GM19240 (cell line): ENCODE measurements around the gene GPR68.
"Not testable (repeated sequence)": the region's sequence is repeated elsewhere in the genome, so short reads cannot be mapped to it uniquely, and the experiment has no call there.

Source experiments
- DNase-seq: peaks from one replicate; pipeline ENCODE4 v3.0.0; 2011; ENCODE audit warnings: low spot score; ENCODE audit not compliant: insufficient read length

The GPR68 gene

DNA sequence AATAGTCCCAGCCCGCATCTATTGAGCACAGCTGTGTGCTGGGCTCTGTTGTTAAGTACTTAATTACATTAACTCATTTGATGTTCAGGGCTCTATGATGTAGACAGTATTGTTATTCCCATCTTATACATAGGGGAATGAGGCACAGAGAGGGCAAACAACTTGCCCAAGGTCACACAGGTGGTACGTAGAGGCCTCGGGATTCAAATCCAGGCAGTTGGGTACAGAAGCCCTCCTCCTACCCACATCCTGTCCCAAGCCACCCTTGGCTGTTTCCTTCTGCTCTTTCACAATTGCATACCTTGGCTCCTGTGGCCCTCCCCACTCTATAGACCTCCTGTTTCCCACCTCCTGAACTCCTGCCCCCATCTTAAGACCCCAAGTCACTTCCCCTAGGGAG lies 10.0 kb upstream of the GPR68 start:
- no peak for DNase-seq

- no peak for DNase-seq
These were observed 9.4 kb upstream of the GPR68 start for GRCh38 chr14:91253795-91254323.

DNA sequence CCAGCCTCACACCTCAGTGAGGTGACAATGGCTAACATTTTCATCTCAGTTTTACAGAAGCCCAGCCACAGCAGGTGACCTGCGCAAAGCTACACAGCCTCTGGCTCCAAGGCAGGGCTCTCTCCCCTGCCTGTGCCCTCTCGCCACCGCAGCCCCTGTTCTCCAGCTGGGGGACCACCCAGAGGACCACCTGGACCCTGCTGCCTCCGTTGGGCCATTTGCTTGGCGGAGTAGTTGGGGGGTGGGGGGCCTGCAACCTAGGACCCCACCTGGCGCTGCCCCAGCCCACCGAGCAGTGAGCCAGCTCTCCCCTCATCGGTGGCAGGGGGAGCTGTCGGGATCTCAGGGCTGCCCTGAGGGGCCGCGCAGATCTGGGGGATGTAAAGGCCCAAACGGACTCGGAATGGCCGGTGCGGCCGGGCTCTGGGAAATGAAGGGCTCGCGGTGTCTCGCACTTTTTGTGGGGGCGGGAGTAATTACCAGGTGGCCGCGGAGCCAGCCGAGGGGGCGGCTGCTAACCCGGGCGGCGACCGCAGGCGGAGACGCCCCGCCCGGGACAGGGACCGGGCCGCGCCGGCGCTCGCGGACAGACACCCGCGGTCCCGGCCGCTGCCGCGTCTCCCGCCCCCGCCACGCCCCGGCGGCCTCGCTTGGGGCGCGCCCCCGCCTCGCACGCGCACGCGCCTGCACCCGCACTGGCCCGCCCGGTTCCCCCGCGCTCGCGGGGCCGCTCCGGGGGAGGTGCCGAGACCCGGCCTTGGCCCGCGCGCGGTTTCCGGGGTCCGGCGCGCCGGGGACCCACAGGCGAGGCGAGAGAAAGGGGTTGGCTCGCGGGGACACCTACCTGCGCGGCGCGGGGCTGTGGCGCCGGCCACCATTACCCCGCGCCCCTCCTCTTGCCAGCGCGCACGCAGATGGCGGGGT lies 8.6 kb upstream of the GPR68 start:
- no peak for DNase-seq

DNA sequence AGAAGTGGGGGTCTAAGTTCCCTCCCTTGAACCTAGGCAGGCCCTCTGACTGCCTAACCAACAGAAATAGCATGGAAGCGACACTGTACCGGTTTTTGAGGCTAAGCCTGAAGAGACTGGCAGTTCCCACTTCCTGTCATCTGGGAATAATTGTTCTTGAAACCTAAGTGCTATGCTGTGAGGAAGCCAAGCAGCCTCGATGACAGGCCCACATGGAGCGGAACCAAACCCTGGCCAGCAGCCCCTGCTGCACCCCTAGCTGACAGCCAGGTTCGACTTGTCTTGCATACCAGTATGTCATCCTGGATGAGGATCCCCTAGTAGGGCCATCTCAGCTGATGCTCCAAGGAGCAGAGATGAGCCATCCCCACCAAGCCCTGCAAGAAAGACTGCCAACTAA lies 6.4 kb upstream of the GPR68 start:
- DNase-seq = no peak

- peak; percentile 86 for DNase-seq
These were observed 5.5 kb upstream of the GPR68 start for GRCh38 chr14:91249841-91250616.

DNA sequence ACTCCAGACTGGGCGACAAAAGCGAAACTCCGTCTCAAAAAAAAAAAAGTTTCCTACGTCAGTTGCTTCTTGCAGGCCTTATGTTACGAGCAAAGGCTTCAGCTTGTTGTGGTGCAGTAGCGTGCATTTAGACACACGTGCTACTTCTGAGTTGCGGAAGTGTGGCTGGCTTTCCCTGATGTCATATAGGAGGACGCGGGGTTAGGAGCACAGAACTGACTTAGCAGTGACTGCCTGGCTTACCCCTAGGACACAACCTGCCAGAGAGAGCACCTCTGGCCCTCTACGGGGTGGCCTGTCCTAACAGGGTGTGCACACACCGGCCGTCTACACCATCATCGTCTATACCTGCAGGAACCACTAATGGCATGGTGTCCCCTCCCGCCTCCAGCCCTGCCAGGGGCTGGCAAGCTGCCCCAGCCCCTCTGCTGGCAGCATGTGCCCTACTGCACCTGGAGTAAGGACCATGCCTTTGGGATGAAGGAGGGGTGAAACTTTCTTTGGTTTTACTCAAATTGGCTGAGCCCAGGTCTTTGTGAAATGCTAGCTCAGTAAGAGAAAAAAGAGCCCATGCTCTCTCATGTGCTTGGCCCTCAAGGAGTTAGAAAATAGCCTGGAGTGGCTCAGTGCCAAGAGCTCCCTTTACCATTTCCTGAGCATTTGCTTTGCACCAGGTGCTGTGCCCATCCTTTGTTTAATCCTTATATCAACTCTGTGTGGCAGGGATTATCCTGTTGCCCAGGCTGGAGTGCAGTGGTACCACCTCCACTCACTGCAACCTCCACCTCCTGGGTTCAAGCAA lies 1.7 kb upstream of the GPR68 start:
- no peak for DNase-seq

DNA sequence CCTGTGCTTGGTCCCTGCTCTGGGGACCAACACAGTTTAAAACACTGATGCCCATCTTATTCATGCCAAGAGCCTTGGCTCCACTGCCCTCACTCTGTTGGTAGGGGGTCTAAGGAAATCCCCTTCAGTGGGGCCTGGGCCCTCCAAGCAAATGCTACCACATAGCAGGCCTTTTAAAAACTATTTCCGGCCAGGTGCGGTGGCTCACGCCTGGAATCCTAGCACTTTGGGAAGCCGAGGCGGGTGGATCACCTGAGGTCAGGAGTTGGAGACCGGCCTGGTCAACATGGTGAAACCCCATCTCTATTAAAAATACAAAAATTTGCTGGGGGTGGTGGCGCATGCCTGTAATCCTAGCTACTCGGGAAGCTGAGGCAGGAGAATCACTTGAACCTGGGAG lies 1.1 kb upstream of the GPR68 start:
- not testable (repeated sequence) for DNase-seq

GRCh38 chr14:91245029-91245428 lies 525 bp upstream of the GPR68 start:
- no peak for DNase-seq

- no peak for DNase-seq
These were observed 1.4 kb downstream of the GPR68 start for GRCh38 chr14:91243074-91243471.

DNA sequence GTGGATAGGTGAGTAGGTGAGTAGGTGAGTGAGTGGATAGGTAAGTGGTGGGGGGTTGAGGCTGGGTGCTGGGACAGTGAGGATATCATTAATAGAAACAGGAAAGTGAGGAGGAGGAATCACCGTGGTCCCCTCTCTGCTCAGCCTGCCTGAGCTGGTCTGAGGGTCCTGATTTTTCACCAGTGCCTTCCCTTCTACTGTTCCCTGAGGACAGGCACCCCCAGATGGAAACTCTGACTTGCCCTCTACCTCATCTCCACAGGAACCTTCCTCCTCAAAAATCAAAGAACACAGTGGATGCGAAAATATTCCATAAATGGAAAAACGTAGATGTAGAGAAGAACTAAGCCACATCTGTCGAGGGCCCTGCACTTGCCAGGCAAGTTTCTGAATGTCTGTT lies 1.9 kb downstream of the GPR68 start:
- no peak for DNase-seq

GRCh38 chr14:91241863-91242262 lies 2.6 kb downstream of the GPR68 start:
- no peak for DNase-seq

- no peak for DNase-seq
These were observed 5.8 kb downstream of the GPR68 start for GRCh38 chr14:91238661-91239060.

DNA sequence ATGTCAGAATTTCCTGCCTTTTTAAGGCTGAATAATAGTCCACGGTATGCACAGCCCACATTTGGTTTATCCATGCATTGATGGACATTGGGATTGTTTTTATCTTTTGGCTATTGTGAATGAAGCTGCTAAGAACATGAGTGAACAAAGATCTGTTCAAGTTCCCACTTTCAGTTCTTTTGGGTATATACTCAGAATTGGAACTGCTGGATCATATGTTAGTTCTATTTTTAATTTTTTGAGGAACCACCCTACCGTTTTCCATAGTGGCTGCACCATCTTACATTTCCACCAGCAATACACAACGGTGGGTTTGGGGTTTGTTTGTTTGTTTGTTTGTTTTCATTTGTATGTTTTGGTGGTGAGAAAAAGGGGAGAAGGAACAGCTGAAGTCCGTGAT lies 6.4 kb downstream of the GPR68 start:
- DNase-seq = no peak

DNA sequence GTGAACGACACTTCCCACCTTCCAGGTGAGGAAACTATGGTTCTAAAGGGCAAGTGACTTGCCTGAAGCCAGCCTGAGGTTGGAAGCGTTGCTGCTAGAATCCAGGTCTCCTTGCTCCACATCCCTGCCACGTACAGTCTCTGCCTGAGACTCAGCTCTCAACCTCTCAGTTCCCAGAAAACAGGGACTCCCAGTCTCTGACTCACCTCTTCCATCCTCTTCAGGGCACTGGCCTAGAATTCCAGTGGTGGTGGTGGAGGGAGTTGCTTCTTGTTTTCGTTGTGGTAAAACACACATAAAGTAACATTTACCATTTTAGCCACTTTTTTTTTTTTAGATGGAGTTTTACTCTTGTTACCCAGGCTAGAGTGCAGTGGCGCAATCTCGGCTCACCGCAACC lies 7.3 kb downstream of the GPR68 start:
- no peak for DNase-seq

DNA sequence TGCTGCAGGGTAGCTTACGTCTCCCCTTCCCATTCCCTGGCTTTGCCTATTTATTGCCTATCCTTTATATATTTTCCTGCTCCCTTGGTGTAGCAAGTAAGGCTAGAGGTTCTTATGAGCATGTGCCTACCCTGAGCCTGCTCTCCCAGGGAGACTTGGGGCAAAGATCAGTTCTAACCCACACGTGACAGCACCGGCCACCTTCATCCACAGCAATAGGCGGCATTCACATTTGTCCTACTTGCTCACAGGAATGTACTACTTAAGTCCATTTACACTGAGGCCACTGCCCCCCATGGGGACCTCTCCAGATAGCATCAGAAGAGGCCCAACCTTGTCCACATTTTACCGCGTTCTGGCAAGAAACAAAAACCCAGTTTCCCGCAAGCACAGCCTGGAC lies 8.7 kb downstream of the GPR68 start:
- DNase-seq = no peak

DNA sequence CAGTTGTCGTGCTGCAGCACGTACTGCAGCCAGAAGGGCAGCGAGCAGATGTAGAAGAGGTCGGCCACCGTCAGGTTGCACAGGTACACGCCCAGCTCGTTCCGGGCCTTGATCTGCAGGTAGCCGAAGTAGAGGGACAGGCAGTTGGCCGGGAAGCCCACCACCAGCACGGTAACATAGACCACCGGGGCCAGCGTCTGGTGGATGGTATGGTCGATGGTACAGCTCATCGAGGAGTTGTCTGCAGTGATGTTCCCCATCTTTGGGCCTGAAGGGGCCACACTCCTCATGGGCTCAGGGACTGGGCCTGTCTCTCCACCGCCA lies 9.8 kb downstream of the GPR68 start:
- DNase-seq = no peak

DNA sequence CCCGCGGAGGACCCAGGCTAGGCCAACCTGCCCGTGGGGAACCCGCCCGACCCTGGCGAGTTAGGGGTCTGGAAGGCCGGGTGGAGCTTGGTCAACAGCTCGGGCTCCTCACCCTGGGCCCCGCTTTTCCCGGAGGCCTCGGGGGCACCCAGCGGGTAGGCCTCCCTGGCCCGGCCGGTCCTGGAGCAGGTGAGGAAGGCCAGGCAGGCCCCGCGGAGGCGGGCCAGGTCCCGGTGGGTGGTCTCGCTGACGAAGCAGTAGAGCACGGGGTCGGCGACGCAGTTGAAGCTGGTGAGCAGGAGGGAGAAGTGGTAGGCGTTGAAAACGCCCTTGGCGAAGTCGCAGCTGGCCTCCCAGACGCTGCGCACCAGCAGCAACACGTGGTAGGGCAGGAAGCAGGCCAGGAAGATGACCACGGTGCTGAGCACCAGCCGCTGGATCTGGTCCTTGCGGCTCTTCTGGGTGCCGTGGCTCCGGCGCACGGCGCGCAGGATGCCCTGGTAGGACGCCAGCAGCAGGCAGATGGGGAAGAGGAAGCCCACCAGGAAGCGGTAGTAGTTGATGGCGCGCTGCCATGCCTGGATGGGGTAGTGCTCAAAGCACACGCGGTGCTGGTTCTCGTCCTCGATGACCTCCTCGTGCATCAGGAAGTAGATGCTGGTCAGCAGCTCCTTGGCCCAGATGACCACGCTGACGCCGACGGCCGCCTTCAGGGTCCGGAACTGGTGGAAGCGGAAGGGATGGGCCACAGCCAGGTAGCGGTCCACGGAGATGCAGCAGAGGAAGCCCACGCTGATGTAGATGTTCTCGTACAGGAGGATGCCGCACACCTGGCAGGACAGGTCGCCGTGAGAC lies 10.3 kb downstream of the GPR68 start:
- DNase-seq = no peak

DNA sequence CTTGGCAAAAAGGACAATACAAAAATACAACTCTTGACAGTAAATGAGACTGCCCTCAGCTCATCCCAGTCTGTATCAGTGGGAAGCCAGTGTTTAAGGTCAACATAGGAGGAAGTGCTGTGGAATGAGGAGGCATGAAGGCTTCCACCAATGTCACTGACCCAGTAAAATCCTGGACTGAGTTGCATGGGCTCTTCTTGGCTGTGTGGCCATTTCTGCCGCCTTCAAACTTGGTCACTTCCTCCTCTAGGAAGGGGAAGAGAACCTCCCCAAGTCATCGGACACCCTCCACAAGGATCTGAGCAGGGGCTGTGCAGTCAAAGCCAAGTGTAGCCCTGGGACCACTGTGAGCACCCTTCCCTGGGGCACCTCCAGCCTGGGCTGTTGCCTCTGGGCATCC lies 11.9 kb downstream of the GPR68 start:
- DNase-seq = no peak

DNA sequence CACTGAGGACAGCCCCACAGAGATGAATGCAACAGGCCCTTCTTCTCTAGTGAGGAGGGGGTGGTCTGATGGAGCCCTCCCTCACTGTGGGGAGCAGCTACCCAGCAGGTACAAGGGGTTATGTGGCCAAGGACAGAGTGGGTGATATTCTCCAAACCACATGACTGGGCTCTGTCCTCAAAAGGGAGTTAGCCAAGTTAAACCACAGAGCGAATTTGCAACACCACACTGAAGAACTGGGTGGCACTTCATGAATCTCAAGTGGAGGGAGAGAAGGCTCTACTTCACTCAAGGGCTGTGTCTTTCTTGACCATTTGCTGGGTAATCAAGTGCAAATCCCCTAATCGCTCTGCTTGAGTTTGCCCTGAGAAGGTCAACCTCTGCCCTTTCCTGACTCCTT lies 12.5 kb downstream of the GPR68 start:
- no peak for DNase-seq

DNA sequence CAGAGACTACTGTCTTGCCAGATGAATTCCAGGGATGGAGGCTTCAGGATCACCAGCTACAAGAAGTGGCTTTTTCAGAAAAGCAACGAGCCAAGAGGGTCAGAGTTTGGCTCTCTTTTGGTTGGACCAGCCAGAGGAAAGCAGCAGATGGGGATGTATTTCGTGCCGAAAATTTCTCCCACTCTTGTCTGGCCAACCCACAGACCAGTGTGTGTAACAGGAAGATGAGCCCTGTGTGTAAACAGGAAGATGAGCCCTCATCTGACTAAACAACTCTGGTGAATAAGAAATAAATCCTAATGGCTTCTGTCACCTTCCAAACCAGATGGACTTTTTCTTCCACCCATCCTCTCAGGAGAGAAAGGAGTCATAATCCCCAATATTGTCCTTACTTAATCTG lies 13.1 kb downstream of the GPR68 start:
- no peak for DNase-seq
